ENCODE data around the gene COA4. TPM values are rescaled to one million over a fixed set of nuclear protein-coding genes. Genes with fewer than 3 reads are reported as not detected.

The COA4 gene
- total RNA-seq, 1 donor = 74.3 TPM

- DNase-seq (ENCODE audit: low read depth) = no peak
- H3K4me3 ChIP-seq (ENCODE audit: low read depth, low read length) = no peak overlapping the region
- TF ChIP-seq, protein P1, sequence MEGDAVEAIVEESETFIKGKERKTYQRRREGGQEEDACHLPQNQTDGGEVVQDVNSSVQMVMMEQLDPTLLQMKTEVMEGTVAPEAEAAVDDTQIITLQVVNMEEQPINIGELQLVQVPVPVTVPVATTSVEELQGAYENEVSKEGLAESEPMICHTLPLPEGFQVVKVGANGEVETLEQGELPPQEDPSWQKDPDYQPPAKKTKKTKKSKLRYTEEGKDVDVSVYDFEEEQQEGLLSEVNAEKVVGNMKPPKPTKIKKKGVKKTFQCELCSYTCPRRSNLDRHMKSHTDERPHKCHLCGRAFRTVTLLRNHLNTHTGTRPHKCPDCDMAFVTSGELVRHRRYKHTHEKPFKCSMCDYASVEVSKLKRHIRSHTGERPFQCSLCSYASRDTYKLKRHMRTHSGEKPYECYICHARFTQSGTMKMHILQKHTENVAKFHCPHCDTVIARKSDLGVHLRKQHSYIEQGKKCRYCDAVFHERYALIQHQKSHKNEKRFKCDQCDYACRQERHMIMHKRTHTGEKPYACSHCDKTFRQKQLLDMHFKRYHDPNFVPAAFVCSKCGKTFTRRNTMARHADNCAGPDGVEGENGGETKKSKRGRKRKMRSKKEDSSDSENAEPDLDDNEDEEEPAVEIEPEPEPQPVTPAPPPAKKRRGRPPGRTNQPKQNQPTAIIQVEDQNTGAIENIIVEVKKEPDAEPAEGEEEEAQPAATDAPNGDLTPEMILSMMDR (IDR thresholded peaks at IDR 0.05; ENCODE audit: insufficient read depth, low read depth, low read length) = no peak
Observed at GRCh38 chr11:73833067-73833466, 43.6 kb downstream of the COA4 start.

DNA sequence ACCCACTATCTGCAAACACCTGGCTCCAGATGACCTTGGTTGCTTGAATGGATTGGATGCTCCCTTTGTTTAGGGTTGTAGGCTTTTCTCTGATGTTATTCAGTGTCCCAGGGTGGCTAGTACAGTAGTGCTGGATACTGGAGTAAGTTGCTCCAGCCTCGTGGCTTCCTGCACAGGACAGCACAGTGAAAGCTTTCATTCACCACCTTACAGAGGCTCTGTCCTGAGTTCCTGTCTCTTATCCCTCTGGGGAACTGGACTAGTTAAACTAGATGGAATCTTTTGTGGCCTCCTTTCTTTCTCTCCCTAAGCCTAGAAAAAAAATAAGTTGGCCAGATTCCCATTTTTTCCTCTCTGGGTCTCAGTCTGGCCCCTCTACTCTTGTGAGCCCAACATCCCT, 46.4 kb downstream of the COA4 start:
- TF ChIP-seq, protein P1 (IDR thresholded peaks at IDR 0.05; ENCODE audit: insufficient read depth, low read depth, low read length) = no peak
- no peak for DNase-seq (ENCODE audit: low read depth)
- H3K4me3 ChIP-seq (ENCODE audit: low read depth, low read length) = no peak overlapping the region

Other genes starting within 250 kb of the COA4 start
- under 0.01 TPM in 1 of 2 replicates, not detected in the other for gene PLEKHB1, start 230.3 kb downstream of the COA4 start, total RNA-seq
- 123 and 153 TPM in 2 replicates for gene RAB6A, start 115.8 kb downstream of the COA4 start, total RNA-seq
- 22.5 and 30.3 TPM in 2 replicates for gene MRPL48, start 89.0 kb downstream of the COA4 start, total RNA-seq
- gene PAAF1, start 153 bp upstream of the COA4 start, total RNA-seq = 6.9 and 7.1 TPM in 2 replicates
- gene DNAJB13, start 74.2 kb upstream of the COA4 start, total RNA-seq = 0.86 TPM in 1 of 2 replicates, not detected in the other
- gene UCP2, start 106.0 kb upstream of the COA4 start, total RNA-seq = 2.6 and 6.1 TPM in 2 replicates
- gene UCP3, start 132.2 kb upstream of the COA4 start, total RNA-seq = 1.3 and 1.7 TPM in 2 replicates